ENCODE results near the gene ECT2.

The ECT2 gene

DNA sequence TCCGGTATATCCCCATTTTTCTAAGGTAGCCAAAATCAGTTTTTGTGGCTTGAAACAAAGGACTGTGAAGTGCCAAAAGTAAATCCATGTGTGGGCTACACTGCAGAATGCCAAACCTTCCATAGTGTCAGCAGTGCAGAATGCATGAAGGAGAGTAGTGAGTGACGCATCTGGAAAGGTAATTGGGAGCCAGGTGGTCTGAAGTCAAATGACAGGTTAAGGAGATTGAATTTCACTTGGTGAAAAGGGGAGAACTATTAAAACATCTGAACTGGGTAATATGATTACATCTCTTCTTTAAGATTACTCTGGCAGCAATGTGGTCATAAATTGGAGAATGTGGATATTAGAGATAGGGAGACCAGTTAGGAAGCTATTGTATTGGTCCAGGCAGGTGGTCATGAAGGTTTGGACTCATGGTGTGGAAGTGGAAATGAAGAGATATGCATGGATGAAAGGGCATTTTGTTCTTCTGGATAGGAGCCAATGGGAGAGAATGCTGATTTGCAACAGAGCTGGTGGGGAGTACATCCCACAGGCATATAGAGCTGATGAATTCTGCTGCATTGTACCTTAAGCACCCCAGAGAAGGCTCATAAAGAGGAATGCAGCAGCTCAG, 118.2 kb downstream of the ECT2 start:
- DNase-seq: no peak

DNA sequence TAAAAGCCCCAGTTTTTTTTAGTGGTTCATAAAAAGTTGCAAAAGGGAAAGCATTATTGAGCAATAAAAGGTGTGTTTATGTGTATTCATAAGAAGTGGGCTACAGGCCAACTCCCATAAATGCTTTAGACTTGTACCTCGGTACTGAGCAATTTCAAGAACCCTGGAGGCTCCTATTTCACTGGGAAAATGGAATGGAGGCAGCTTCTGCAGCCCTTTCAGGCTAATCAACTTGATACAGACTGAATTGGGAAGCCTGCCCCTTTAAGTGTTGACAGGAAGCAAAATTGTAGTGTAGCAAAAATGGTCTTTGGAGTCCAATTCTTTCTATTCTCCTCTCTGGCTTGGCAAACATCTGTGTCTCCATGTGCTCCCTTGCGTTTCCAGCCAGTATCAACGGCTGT, 118.8 kb downstream of the ECT2 start:
- no peak for DNase-seq

DNA sequence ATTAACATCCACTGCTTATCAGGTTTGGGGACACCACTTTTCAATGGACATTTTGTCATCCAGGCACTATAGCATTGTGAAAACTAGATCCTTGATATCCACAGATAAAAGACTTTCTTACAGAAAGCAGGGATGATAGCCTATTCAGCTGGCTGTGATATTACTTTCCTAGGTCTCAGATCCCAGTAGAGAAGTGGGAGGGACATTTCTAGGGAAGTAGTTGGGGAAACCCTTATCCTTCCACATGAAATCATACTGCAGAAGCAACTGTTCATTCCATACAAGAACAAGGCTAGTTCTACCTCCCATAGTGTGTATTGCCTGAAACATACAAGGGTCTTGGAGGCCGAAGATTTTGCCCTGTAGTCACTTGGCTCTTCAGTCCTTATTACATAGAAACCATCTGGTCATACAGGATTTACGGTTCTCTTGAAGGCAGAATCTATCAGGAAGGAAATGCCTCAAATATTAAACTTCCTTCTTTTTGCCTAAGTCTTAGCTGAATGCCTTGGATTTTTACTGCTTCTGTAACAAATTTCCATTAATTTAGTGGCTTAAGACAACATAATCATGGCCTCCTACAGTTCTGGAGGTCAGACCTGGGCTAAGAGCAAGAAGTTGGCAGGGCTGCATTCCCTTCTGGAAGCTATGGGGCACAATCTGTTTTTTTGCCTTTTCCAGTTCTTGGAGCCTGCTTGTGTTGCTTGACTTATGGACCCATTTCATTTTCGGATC, 119.4 kb downstream of the ECT2 start:
- DNase-seq: no peak

Measured in activated CD4-positive, alpha-beta T cell treated with anti-CD3 and anti-CD28 coated beads, Interleukin-2, amount 50 U/mL, for 4 hours (primary cell).